ENCODE data around the gene SHCBP1L. TPM values are rescaled to one million over a fixed set of nuclear protein-coding genes. Genes with fewer than 3 reads are reported as not detected.

The SHCBP1L gene
- total and polyA plus RNA-seq, 9 of the 15 experiments (the other 6 are each of a cell fraction or from before 2014, with no cell fraction given) = not detected

DNA sequence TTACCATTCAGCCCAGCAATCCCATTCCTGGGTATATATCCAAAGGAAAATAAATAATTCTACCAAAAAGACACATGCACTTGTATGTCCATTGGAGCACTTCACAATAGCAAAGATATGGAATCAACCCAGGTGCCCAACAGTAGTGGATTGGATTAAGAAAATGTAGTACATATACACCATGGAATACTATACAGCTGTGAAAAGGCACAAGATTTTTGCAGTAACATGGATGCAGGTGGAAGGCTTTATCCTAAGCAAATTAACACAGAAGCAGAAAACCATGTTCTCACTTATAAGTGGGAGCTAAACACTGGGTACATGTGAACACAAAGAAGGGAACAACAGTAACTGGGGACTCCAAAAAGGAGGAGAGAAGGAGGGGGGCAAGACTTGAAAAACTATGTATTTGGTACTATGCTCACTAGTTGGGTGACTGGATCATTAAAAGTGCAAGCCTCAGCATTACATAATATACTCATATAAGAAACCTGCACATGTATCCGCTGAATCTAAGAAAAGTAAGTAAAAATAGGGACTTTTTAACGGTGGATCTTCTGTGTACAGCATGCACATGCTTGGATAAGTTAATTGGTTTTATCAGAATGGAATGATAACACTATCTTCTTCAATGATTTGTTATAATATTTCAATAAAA lies 3.9 kb upstream of the SHCBP1L start (continued):
- TF ChIP-seq, protein P1, sequence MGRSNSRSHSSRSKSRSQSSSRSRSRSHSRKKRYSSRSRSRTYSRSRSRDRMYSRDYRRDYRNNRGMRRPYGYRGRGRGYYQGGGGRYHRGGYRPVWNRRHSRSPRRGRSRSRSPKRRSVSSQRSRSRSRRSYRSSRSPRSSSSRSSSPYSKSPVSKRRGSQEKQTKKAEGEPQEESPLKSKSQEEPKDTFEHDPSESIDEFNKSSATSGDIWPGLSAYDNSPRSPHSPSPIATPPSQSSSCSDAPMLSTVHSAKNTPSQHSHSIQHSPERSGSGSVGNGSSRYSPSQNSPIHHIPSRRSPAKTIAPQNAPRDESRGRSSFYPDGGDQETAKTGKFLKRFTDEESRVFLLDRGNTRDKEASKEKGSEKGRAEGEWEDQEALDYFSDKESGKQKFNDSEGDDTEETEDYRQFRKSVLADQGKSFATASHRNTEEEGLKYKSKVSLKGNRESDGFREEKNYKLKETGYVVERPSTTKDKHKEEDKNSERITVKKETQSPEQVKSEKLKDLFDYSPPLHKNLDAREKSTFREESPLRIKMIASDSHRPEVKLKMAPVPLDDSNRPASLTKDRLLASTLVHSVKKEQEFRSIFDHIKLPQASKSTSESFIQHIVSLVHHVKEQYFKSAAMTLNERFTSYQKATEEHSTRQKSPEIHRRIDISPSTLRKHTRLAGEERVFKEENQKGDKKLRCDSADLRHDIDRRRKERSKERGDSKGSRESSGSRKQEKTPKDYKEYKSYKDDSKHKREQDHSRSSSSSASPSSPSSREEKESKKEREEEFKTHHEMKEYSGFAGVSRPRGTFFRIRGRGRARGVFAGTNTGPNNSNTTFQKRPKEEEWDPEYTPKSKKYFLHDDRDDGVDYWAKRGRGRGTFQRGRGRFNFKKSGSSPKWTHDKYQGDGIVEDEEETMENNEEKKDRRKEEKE (IDR thresholded peaks at IDR 0.05; ENCODE audit: borderline replicate concordance in 1 of 2, control insufficient read depth in 1 of 2, low read depth in 2 of 2, low read length in 1 of 2) = no peak
- TF ChIP-seq SP2 (IDR thresholded peaks at IDR 0.05; ENCODE audit: extremely low read depth, low read depth, low read length, poor library complexity, severe bottlenecking) (no peak), EP400 (IDR thresholded peaks at IDR 0.05) (no peak), CBX5 (IDR thresholded peaks at IDR 0.05; ENCODE audit: borderline replicate concordance, low read depth) (no peak), ZNF146 (CRISPR knock-in tag; IDR thresholded peaks at IDR 0.05; ENCODE audit: unreplicated experiment) (peak; percentile 90), NFATC3 (IDR thresholded peaks at IDR 0.05) (no peak), ZNF140 (CRISPR knock-in tag; IDR thresholded peaks at IDR 0.05) (no peak), GATAD2B (IDR thresholded peaks at IDR 0.05; ENCODE audit: borderline replicate concordance) (no peak), ELF2 (CRISPR knock-in tag; IDR thresholded peaks at IDR 0.05) (no peak)

Measured in K562 (cell line).